HepG2 (cell line): ENCODE data around the gene DOCK1. TPM values are rescaled to one million over a fixed set of nuclear protein-coding genes. Genes with fewer than 3 reads are reported as not detected.

Experiments used
- ATAC-seq: fragments of 200-7000 bp; cut with Tn5 transposase; 3 replicates; pipeline ENCODE4 v1.9.1; 2020; ENCODE audit warnings: mild to moderate bottlenecking, moderate library complexity
- BruUV-seq: library from RNA; stranded (reverse); fragments of 400-500 nt; replicated peaks from 2 replicates; lab custom pipeline; 2021; lab: Mats Ljungman, UMichigan
- CTCF ChIA-PET: fragments of 300-600 bp; formaldehyde crosslinking; extraction: SDS; loops from one replicate; lab custom pipeline; 2021; ENCODE audit warnings: low total read pairs, inconsistent platforms, low intra/inter-chr PET ratio; lab: Yijun Ruan, JAX
- POLR2A ChIA-PET: fragments of 350-600 bp; sonication (Branson Sonifier 250); formaldehyde crosslinking; loops from one replicate; lab custom pipeline; 2020; ENCODE audit warnings: antibody characterized with exemption, inconsistent platforms; lab: Yijun Ruan, JAX
- DNase-seq: peaks from one replicate; pipeline ENCODE4 v3.0.0-alpha.2; 2015; ENCODE audit warnings: low spot score
- FAIRE-seq: peaks from 3 replicates; lab custom pipeline; 2011; peaks lifted over from hg19 to GRCh38; lab: Jason Lieb, UNC
- H2AFZ ChIP-seq: one replicate; pipeline ENCODE4 v1.6.1; 2011; ENCODE audit warnings: low read length, inconsistent platforms
- H3K27ac ChIP-seq: fragments of 300-600 bp; 3 replicates; pipeline ENCODE4 v1.8.0; 2011; ENCODE audit warnings: mixed run types, mild to moderate bottlenecking, mixed read lengths, low read length, inconsistent platforms; ENCODE audit not compliant: insufficient read depth; ENCODE audit errors: extremely low read length
- H3K27me3 ChIP-seq, 2 experiments: fragments of 200-600 bp in 1 of 2; 2 replicates in 1 of 2; 3 replicates in 1 of 2; pipeline versions ENCODE4 v1.6.0 to v1.8.0; 2011; ENCODE audit warnings: low read length in 2 of 2, mild to moderate bottlenecking in 2 of 2, moderate library complexity in 2 of 2, inconsistent platforms in 1 of 2; ENCODE audit not compliant: insufficient read depth in 2 of 2, control insufficient read depth in 1 of 2
- H3K36me3 ChIP-seq, 2 experiments: fragments of 200-600 bp in 1 of 2; replicated peaks in 1 of 2; 2 replicates in 1 of 2; 3 replicates in 1 of 2; pipeline versions ENCODE4 v1.5.1 to v1.8.0; 2011; ENCODE audit warnings: low read length in 2 of 2, inconsistent platforms in 1 of 2; ENCODE audit not compliant: insufficient read depth in 2 of 2, control insufficient read depth in 1 of 2
- H3K4me1 ChIP-seq: 2 replicates; pipeline ENCODE4 v1.5.1; 2012; ENCODE audit warnings: low read length, inconsistent platforms; ENCODE audit not compliant: insufficient read depth
- H3K4me2 ChIP-seq: 2 replicates; pipeline ENCODE4 v1.6.0; 2011; ENCODE audit warnings: low read depth, low read length, inconsistent platforms
- H3K4me3 ChIP-seq, 3 experiments: fragments of 200-600 bp in 1 of 3; sonication (generic), shearing (Covaris generic) in 1 of 3; replicated peaks in 1 of 3; 2 replicates each; pipeline ENCODE4 v1.5.1; 2011 to 2016; ENCODE audit warnings: low read length in 3 of 3, inconsistent platforms in 2 of 3, low read depth in 2 of 3, mild to moderate bottlenecking in 2 of 3, control low read depth in 1 of 3, mixed read lengths in 1 of 3; ENCODE audit not compliant: insufficient read depth in 1 of 3
- H3K79me2 ChIP-seq: one replicate; pipeline ENCODE4 v1.6.1; 2011; ENCODE audit warnings: low read length, inconsistent platforms; ENCODE audit not compliant: insufficient read depth
- H3K9ac ChIP-seq: 2 replicates; pipeline ENCODE4 v1.6.0; 2011; ENCODE audit warnings: mild to moderate bottlenecking, low read depth, low read length, inconsistent platforms; ENCODE audit not compliant: insufficient read depth
- H3K9me3 ChIP-seq: 2 replicates; pipeline ENCODE4 v1.5.1; 2012; ENCODE audit warnings: mild to moderate bottlenecking, low read length
- H4K20me1 ChIP-seq: 2 replicates; pipeline ENCODE4 v1.6.0; 2011; ENCODE audit warnings: inconsistent platforms, mild to moderate bottlenecking, low read length, moderate library complexity; ENCODE audit not compliant: insufficient read depth
- FOXA3 ChIP-seq: IDR thresholded peaks from 2 replicates; pipeline ENCODE4 v1.6.1; 2016; ENCODE audit warnings: missing genetic modification reagents, missing compliant biosample characterization
- HIVEP1 ChIP-seq: sonication (generic); formaldehyde crosslinking; IDR thresholded peaks from 2 replicates; pipeline ENCODE4 v1.4.0; 2020; ENCODE audit warnings: mild to moderate bottlenecking, missing genetic modification reagents
- IKZF4 ChIP-seq: sonication (generic); formaldehyde crosslinking; IDR thresholded peaks from 2 replicates; pipeline ENCODE4 v1.5.1; 2020; ENCODE audit warnings: borderline replicate concordance, mild to moderate bottlenecking, low read depth, missing genetic modification reagents; ENCODE audit errors: not compliant biosample characterization
- MAFK ChIP-seq, 2 experiments: IDR thresholded peaks in 1 of 2; conservative IDR thresholded peaks in 1 of 2; 2 replicates each; pipeline ENCODE4 v1.6.1; 2011; ENCODE audit warnings: improper control_type of control experiment in 2 of 2, low read length in 2 of 2
- NR2F2 ChIP-seq: IDR thresholded peaks from 2 replicates; pipeline ENCODE4 v1.6.1; 2012; ENCODE audit warnings: low read depth, inconsistent platforms, borderline replicate concordance
- PHF21A ChIP-seq: sonication (generic); formaldehyde crosslinking; IDR thresholded peaks from 2 replicates; pipeline ENCODE4 v1.5.0; 2020; ENCODE audit warnings: mild to moderate bottlenecking, missing genetic modification reagents
- RNF2 ChIP-seq: fragments of 450-650 bp; conservative IDR thresholded peaks from 2 replicates; pipeline ENCODE4 v1.6.1; 2016; ENCODE audit warnings: low read depth
- TMF1 ChIP-seq: sonication (generic); formaldehyde crosslinking; IDR thresholded peaks from 2 replicates; pipeline ENCODE4 v1.8.1; 2022; ENCODE audit warnings: low read depth, missing genetic modification reagents
- ZNF124 ChIP-seq: sonication (generic); formaldehyde crosslinking; IDR thresholded peaks from 2 replicates; pipeline ENCODE4 v1.4.0; 2020; ENCODE audit warnings: missing genetic modification reagents
- ZSCAN30 ChIP-seq: sonication (generic); formaldehyde crosslinking; IDR thresholded peaks from 2 replicates; pipeline ENCODE4 v1.5.0; 2020; ENCODE audit warnings: mild to moderate bottlenecking, missing genetic modification reagents
- WGBS: methylation state at CpG from one replicate; pipeline ENCODE4 v1.1.6; 2017; ENCODE audit warnings: low lambda C conversion rate; 5-methylcytosine and 5-hydroxymethylcytosine counted together
- in situ Hi-C: cut with HindIII; loops from 2 replicates; pipeline ENCODE4 v1.10.0; 2017; ENCODE audit warnings: low pct_unique_long_range_greater_than_20kb; ENCODE audit not compliant: extremely low pct_ligation_motif_present
- intact Hi-C: fragments of 100-400 bp; cut with micrococcal nuclease; formaldehyde crosslinking; loops from one replicate; pipeline ENCODE4 v1.10.0; 2022; ENCODE audit not compliant: unreplicated experiment
- polyA plus RNA-seq, 8 experiments: library from polyadenylated mRNA; depleted of rRNA in 3 of 8; stranded (reverse) in 7 of 8; unstranded in 1 of 8; fragments of >200 nt; fragmentation: Illumina TruSeq in 4 of 8; extraction: Trizol in 4 of 8; gene quantifications; 2 replicates each; pipeline versions ENCODE4 v1.2.1 to v1.2.3, GENCODE V29; 2011 to 2016; ENCODE audit warnings: low read depth in 4 of 8, missing spikeins in 1 of 8, mixed read lengths in 1 of 8; ENCODE audit not compliant: insufficient read depth in 1 of 8
- total RNA-seq, 5 experiments: library from RNA; depleted of rRNA; stranded (reverse); fragments of >200 nt; fragmentation: Illumina TruSeq; extraction: Trizol; gene quantifications; 2 replicates each; pipeline ENCODE4 v1.2.3, GENCODE V29; 2016; ENCODE audit warnings: low read depth in 1 of 5
- TF ChIP-seq, protein P1 (sequence below): sonication (generic); formaldehyde crosslinking; IDR thresholded peaks from 2 replicates; pipeline ENCODE4 v1.5.0; 2020; ENCODE audit warnings: missing genetic modification reagents, mild to moderate bottlenecking, borderline replicate concordance
- TF ChIP-seq, protein P2 (sequence below): sonication (generic); formaldehyde crosslinking; IDR thresholded peaks from 2 replicates; pipeline ENCODE4 v1.5.1; 2020; ENCODE audit warnings: missing genetic modification reagents, mild to moderate bottlenecking, borderline replicate concordance
- TF ChIP-seq, protein P3 (sequence below): sonication (generic); formaldehyde crosslinking; IDR thresholded peaks from 2 replicates; pipeline ENCODE4 v1.5.0; 2020; ENCODE audit warnings: missing genetic modification reagents
- TF ChIP-seq, protein P4 (sequence below): sonication (generic); formaldehyde crosslinking; IDR thresholded peaks from 2 replicates; pipeline ENCODE4 v1.8.1; 2023; ENCODE audit warnings: missing genetic modification reagents, inconsistent platforms, borderline replicate concordance
- TF ChIP-seq, protein P5 (sequence below): sonication (generic); formaldehyde crosslinking; IDR thresholded peaks from 2 replicates; pipeline ENCODE4 v1.4.0; 2020; ENCODE audit warnings: mild to moderate bottlenecking, missing genetic modification reagents

DOCK1 gene
- total and polyA plus RNA-seq, 2 of the 13 experiments (the other 11 are each of a cell fraction or from before 2014, with no cell fraction given), result 8.3 to 25.5 TPM

DNA sequence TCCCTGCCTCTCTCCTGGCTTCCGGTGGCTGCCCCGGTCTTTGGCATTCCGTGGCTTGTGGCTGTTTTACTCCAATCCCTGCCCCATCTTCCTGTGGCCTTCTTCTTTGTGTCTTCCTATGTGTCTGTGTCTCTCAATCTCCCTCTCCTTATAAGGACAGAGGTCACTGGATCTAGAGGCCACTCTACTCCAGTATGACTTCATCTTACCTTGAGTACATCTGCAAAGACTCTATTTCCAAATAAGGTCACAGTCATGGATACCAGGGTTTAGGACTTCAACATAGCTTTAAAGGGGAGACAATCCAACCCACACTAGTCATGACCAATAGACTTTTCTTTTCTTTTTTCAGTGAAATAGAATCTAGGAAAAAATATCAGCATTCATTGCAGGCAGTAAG lies 444.5 kb downstream of the DOCK1 start:
- FAIRE-seq, result no peak
- CTCF ChIA-PET, result no interaction called here
- BruUV-seq, result no TSS peak

More for the DNA sequence above, 444.5 kb downstream of the DOCK1 start:
- Histone ChIP-seq H3K4me1 (no peaks in the 10 kb centered on the region), H2AFZ (no peak overlapping the region), H3K4me2 (no peak overlapping the region), H3K36me3 (peaks cover 0 to 6% of the 10 kb centered on the region in 2 experiments; a peak in 3 of 5 replicates), H3K9ac (no peak overlapping the region), H4K20me1 (no peaks in the 10 kb centered on the region), H3K9me3 (no peaks in the 10 kb centered on the region), H3K4me3 (no peak overlapping the region), H3K27me3 (no peaks in the 10 kb centered on the region)
- intact Hi-C loops, result no loop called here
- DNase-seq, result no peak
- in situ Hi-C loops, result no loop called here
- POLR2A ChIA-PET, result no interaction called here
- 87% methylated on average over 3 of the region's 3 CpGs for WGBS
- TF ChIP-seq, protein P1, sequence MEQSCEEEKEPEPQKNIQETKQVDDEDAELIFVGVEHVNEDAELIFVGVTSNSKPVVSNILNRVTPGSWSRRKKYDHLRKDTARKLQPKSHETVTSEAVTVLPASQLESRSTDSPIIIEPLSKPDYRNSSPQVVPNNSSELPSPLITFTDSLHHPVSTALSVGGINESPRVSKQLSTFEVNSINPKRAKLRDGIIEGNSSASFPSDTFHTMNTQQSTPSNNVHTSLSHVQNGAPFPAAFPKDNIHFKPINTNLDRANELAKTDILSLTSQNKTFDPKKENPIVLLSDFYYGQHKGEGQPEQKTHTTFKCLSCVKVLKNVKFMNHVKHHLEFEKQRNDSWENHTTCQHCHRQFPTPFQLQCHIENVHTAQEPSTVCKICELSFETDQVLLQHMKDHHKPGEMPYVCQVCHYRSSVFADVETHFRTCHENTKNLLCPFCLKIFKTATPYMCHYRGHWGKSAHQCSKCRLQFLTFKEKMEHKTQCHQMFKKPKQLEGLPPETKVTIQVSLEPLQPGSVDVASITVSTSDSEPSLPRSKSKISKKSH, result no peak
- no peak for TF ChIP-seq MAFK (conservative IDR thresholded peaks at IDR 0.05 in 1 of 2, IDR thresholded peaks at IDR 0.05 in 1 of 2; ENCODE audit: low read length in 2 of 2)
- TF ChIP-seq, protein P2, sequence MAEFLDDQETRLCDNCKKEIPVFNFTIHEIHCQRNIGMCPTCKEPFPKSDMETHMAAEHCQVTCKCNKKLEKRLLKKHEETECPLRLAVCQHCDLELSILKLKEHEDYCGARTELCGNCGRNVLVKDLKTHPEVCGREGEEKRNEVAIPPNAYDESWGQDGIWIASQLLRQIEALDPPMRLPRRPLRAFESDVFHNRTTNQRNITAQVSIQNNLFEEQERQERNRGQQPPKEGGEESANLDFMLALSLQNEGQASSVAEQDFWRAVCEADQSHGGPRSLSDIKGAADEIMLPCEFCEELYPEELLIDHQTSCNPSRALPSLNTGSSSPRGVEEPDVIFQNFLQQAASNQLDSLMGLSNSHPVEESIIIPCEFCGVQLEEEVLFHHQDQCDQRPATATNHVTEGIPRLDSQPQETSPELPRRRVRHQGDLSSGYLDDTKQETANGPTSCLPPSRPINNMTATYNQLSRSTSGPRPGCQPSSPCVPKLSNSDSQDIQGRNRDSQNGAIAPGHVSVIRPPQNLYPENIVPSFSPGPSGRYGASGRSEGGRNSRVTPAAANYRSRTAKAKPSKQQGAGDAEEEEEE (CRISPR knock-in tag), result no peak
- no peak for TF ChIP-seq HIVEP1 (CRISPR knock-in tag)
- no peak for TF ChIP-seq TMF1 (CRISPR knock-in tag)
- no peak for TF ChIP-seq NR2F2
- TF ChIP-seq, protein P3, sequence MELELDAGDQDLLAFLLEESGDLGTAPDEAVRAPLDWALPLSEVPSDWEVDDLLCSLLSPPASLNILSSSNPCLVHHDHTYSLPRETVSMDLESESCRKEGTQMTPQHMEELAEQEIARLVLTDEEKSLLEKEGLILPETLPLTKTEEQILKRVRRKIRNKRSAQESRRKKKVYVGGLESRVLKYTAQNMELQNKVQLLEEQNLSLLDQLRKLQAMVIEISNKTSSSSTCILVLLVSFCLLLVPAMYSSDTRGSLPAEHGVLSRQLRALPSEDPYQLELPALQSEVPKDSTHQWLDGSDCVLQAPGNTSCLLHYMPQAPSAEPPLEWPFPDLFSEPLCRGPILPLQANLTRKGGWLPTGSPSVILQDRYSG (CRISPR knock-in tag), result no peak
- no peak for TF ChIP-seq PHF21A
- TF ChIP-seq ZSCAN30 (CRISPR knock-in tag), result no peak
- TF ChIP-seq, protein P4, sequence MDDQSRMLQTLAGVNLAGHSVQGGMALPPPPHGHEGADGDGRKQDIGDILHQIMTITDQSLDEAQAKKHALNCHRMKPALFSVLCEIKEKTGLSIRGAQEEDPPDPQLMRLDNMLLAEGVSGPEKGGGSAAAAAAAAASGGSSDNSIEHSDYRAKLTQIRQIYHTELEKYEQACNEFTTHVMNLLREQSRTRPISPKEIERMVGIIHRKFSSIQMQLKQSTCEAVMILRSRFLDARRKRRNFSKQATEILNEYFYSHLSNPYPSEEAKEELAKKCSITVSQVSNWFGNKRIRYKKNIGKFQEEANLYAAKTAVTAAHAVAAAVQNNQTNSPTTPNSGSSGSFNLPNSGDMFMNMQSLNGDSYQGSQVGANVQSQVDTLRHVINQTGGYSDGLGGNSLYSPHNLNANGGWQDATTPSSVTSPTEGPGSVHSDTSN (CRISPR knock-in tag), result no peak
- TF ChIP-seq, protein P5, sequence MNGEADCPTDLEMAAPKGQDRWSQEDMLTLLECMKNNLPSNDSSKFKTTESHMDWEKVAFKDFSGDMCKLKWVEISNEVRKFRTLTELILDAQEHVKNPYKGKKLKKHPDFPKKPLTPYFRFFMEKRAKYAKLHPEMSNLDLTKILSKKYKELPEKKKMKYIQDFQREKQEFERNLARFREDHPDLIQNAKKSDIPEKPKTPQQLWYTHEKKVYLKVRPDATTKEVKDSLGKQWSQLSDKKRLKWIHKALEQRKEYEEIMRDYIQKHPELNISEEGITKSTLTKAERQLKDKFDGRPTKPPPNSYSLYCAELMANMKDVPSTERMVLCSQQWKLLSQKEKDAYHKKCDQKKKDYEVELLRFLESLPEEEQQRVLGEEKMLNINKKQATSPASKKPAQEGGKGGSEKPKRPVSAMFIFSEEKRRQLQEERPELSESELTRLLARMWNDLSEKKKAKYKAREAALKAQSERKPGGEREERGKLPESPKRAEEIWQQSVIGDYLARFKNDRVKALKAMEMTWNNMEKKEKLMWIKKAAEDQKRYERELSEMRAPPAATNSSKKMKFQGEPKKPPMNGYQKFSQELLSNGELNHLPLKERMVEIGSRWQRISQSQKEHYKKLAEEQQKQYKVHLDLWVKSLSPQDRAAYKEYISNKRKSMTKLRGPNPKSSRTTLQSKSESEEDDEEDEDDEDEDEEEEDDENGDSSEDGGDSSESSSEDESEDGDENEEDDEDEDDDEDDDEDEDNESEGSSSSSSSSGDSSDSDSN (CRISPR knock-in tag), result no peak
- no peak for TF ChIP-seq RNF2
- TF ChIP-seq FOXA3 (CRISPR knock-in tag), result no peak
- TF ChIP-seq ZNF124 (CRISPR knock-in tag), result no peak
- no peak for TF ChIP-seq IKZF4 (CRISPR knock-in tag)
- TF ChIP-seq, all 625 proteins: peak for 0
- H3K27ac ChIP-seq, result no peak overlapping the region
- no peaks in the 10 kb centered on the region for H3K79me2 ChIP-seq
- ATAC-seq, result no peak
